ENCODE results near the gene TBK1.
"Not testable (repeated sequence)": the region's sequence is repeated elsewhere in the genome, so short reads cannot be mapped to it uniquely, and the experiment has no call there.

The TBK1 gene

DNA sequence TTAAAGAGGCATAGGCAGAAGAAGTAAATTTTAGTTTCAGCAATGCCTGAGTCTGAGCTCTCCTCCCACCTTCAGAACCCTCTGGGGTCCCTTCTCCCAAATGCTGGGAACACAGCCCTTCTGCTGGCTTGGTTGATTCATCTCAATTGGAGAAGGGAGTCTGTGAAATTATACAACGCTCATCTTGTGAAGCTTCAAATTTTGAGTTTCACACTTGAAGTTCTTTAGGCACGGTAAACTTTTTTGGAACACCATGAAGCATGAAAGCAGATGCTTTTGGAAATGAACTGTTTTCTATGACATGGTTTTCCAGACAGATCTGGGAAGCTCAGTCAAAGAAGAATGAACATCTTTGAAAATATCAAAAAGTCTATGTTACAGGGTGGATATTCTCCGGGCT lies 69.9 kb downstream of the TBK1 start:
- H3K27me3 ChIP-seq (ENCODE audit: insufficient read depth, low read depth, severe bottlenecking): no peaks in the 10 kb centered on the region
- no peak overlapping the region for H3K27ac ChIP-seq
- no peak for DNase-seq
- no peaks in the 10 kb centered on the region for H3K36me3 ChIP-seq
- no peaks in the 10 kb centered on the region for H3K9me3 ChIP-seq (ENCODE audit: severe bottlenecking)
- H3K4me3 ChIP-seq (ENCODE audit: low read depth, low read length): no peak overlapping the region
- no peak for TF ChIP-seq CTCF (IDR thresholded peaks at IDR 0.05; ENCODE audit: low read depth, low read length)

DNA sequence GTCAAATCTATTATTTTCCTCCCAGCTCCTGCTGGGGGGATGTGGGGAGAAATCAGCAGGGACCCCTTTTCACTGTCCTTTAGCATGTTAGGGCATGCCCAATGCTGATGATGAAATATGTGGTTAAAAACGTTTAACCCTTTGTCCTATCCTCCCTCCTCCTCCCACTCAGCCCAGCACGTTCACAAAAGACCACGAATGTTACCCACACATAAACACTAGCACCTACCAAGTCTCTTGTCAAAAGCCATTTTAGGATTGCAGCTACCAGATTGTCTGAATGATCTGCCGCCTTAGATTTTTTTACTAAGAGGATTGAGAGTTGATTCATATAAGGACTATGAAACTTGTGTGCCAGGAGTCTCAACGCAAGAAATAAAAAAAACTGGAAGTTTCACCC lies 70.4 kb downstream of the TBK1 start:
- Histone ChIP-seq H3K9me3 (ENCODE audit: severe bottlenecking) (no peaks in the 10 kb centered on the region), H3K36me3 (no peaks in the 10 kb centered on the region), H3K27ac (no peak overlapping the region), H3K4me3 (ENCODE audit: low read depth, low read length) (no peak overlapping the region), H3K27me3 (ENCODE audit: insufficient read depth, low read depth, severe bottlenecking) (no peaks in the 10 kb centered on the region)
- no peak for TF ChIP-seq CTCF (IDR thresholded peaks at IDR 0.05; ENCODE audit: low read depth, low read length)
- DNase-seq: no peak

DNA sequence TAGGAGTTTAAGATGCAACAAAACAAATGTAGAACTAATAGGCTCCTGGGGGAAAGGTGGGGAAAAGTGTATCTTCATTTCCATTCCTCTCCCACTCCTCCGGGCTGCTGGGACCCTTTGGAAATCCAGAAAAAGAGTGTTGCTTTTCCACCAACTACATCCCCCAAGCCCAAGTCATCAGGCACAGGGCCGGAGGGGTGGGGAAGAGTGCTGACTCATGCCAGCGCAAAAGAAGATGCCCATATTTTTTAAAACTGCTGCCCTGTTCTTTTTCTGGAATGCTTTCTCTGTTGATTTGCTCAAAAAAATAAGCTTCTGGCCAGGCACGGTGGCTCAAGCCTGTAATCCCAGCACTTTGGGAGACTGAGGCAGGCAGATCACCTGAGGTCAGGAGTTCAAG lies 70.9 kb downstream of the TBK1 start:
- Histone ChIP-seq H3K27me3 (ENCODE audit: insufficient read depth, low read depth, severe bottlenecking) (no peaks in the 10 kb centered on the region), H3K4me3 (ENCODE audit: low read depth, low read length) (no peak overlapping the region), H3K9me3 (ENCODE audit: severe bottlenecking) (no peaks in the 10 kb centered on the region), H3K36me3 (no peaks in the 10 kb centered on the region), H3K27ac (no peak overlapping the region)
- no peak for DNase-seq
- no peak for TF ChIP-seq CTCF (IDR thresholded peaks at IDR 0.05; ENCODE audit: low read depth, low read length)

GRCh38 chr12:64523565-64524444 lies 71.9 kb downstream of the TBK1 start:
- H3K27ac ChIP-seq; H3K9me3 ChIP-seq (ENCODE audit: severe bottlenecking); H3K27me3 ChIP-seq (ENCODE audit: insufficient read depth, low read depth, severe bottlenecking); H3K4me3 ChIP-seq (ENCODE audit: low read depth, low read length); DNase-seq; H3K36me3 ChIP-seq: not testable (repeated sequence)

GRCh38 chr12:64525461-64526160 lies 73.7 kb downstream of the TBK1 start:
- Histone ChIP-seq H3K27ac (no peak overlapping the region), H3K27me3 (ENCODE audit: insufficient read depth, low read depth, severe bottlenecking) (no peaks in the 10 kb centered on the region), H3K4me3 (ENCODE audit: low read depth, low read length) (no peak overlapping the region), H3K9me3 (ENCODE audit: severe bottlenecking) (no peaks in the 10 kb centered on the region), H3K36me3 (no peaks in the 10 kb centered on the region)
- no peak for DNase-seq
- no peak for TF ChIP-seq CTCF (IDR thresholded peaks at IDR 0.05; ENCODE audit: low read depth, low read length)

DNA sequence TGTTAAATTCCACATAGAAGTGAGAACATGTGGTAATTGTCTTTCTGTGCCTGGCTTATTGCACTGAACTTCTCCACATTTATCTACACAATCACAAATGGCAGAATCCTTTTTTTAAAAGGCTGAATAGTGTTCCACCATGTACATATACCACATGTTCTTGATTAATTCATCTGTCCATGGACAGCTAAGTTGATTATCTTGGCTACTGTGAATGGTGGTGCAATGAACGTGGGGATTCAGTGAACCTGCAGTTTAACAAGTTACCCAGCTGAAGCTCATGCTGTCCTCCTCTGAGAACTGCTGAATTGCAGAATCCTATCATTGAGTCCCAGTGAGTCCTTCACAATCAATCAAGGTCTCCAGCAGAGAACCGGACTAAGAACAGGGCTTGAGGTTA lies 74.9 kb downstream of the TBK1 start:
- DNase-seq: no peak
- H3K27me3 ChIP-seq (ENCODE audit: insufficient read depth, low read depth, severe bottlenecking): no peaks in the 10 kb centered on the region
- no peak overlapping the region for H3K27ac ChIP-seq
- H3K4me3 ChIP-seq (ENCODE audit: low read depth, low read length): no peak overlapping the region
- no peak for TF ChIP-seq CTCF (IDR thresholded peaks at IDR 0.05; ENCODE audit: low read depth, low read length)
- H3K9me3 ChIP-seq (ENCODE audit: severe bottlenecking): no peaks in the 10 kb centered on the region
- H3K36me3 ChIP-seq: no peaks in the 10 kb centered on the region

Data from WERI-Rb-1 (cell line).